NCI-H526 (cell line): ENCODE results near the gene PPP3CA.
"Not testable (repeated sequence)": the region's sequence is repeated elsewhere in the genome, so short reads cannot be mapped to it uniquely, and the experiment has no call there.

Experiments used
- DNase-seq, 2 experiments: peaks; one replicate each; lab custom pipeline; 2025; lab: John Stamatoyannopoulos, UW

Gene PPP3CA

GRCh38 chr4:101254776-101255175 lies 92.5 kb downstream of the PPP3CA start:
- DNase-seq: no peak

GRCh38 chr4:101253121-101253520 lies 94.2 kb downstream of the PPP3CA start:
- no peak for DNase-seq

GRCh38 chr4:101252721-101253120 lies 94.6 kb downstream of the PPP3CA start:
- DNase-seq: no peak

- no peak for DNase-seq
These were observed 96.1 kb downstream of the PPP3CA start for GRCh38 chr4:101251261-101251660.

GRCh38 chr4:101244349-101244748 lies 103.0 kb downstream of the PPP3CA start:
- DNase-seq: no peak

GRCh38 chr4:101242441-101242840 lies 104.9 kb downstream of the PPP3CA start:
- DNase-seq: no peak

- DNase-seq: no peak
These were observed 107.2 kb downstream of the PPP3CA start for GRCh38 chr4:101240099-101240498.

- DNase-seq: no peak
These were observed 107.7 kb downstream of the PPP3CA start for GRCh38 chr4:101239665-101240064.

- no peak for DNase-seq
These were observed 108.6 kb downstream of the PPP3CA start for GRCh38 chr4:101238706-101239105.

- no peak for DNase-seq
These were observed 109.6 kb downstream of the PPP3CA start for GRCh38 chr4:101237773-101238172.

- no peak for DNase-seq
These were observed 111.2 kb downstream of the PPP3CA start for GRCh38 chr4:101236097-101236496.

- not testable (repeated sequence) for DNase-seq
These were observed 113.2 kb downstream of the PPP3CA start for GRCh38 chr4:101234141-101234540.

GRCh38 chr4:101232074-101232776 lies 115.1 kb downstream of the PPP3CA start:
- no peak for DNase-seq

GRCh38 chr4:101230801-101231426 lies 116.4 kb downstream of the PPP3CA start:
- no peak for DNase-seq

GRCh38 chr4:101229116-101229515 lies 118.2 kb downstream of the PPP3CA start:
- DNase-seq: no peak

- no peak for DNase-seq
These were observed 119.6 kb downstream of the PPP3CA start for GRCh38 chr4:101227715-101228114.

GRCh38 chr4:101224358-101225218 lies 122.7 kb downstream of the PPP3CA start:
- no peak for DNase-seq

- no peak for DNase-seq
These were observed 125.0 kb downstream of the PPP3CA start for GRCh38 chr4:101222156-101222845.

GRCh38 chr4:101221294-101221693 lies 126.0 kb downstream of the PPP3CA start:
- DNase-seq: no peak

- no peak for DNase-seq
These were observed 128.4 kb downstream of the PPP3CA start for GRCh38 chr4:101218894-101219293.

GRCh38 chr4:101218346-101218745 lies 129.0 kb downstream of the PPP3CA start:
- no peak for DNase-seq

- no peak for DNase-seq
These were observed 129.8 kb downstream of the PPP3CA start for GRCh38 chr4:101217353-101218031.
